ENCODE measurements around the gene CAMSAP1.

Gene CAMSAP1

GRCh38 chr9:135849181-135849580 is 58.2 kb downstream of the CAMSAP1 start:
- Histone ChIP-seq H4K20me1 (ENCODE audit: insufficient read depth, low read length) (peaks cover 12% of the 10 kb centered on the region; the same call in 1 of the 2 replicates), H3K27ac (ENCODE audit: low read length) (no peak overlapping the region), H3K4me1 (ENCODE audit: insufficient read depth, low read length) (no peaks in the 10 kb centered on the region), H3K9me3 (ENCODE audit: insufficient read depth, low read length, severe bottlenecking) (no peaks in the 10 kb centered on the region), H3K4me3 (ENCODE audit: low read depth in 1 of 2, low read length in 2 of 2) (no peak overlapping the region), H3K9ac (ENCODE audit: low read depth, low read length) (no peak overlapping the region), H3K4me2 (ENCODE audit: insufficient read depth, low read length) (no peak overlapping the region), H3K36me3 (ENCODE audit: insufficient read depth, low read length) (peaks cover 46% of the 10 kb centered on the region), H3K27me3 (ENCODE audit: insufficient read depth, low read length, poor library complexity) (no peaks in the 10 kb centered on the region), H2AFZ (ENCODE audit: low read depth, low read length) (no peak overlapping the region), H3K79me2 (ENCODE audit: insufficient read depth, low read length) (peaks cover 1% of the 10 kb centered on the region; the same call in 1 of the 2 replicates)
- ATAC-seq (ENCODE audit: insufficient read depth, low read depth), result no peak
- DNase-seq, result no peak
- TF ChIP-seq EZH2 (IDR thresholded peaks at IDR 0.05; ENCODE audit: borderline replicate concordance, low read depth, low read length, severe bottlenecking) (no peak), CTCF (IDR thresholded peaks at IDR 0.05; ENCODE audit: borderline replicate concordance, extremely low read depth, low read length, poor library complexity, severe bottlenecking) (no peak)

- H3K27me3 ChIP-seq (ENCODE audit: insufficient read depth, low read length, poor library complexity), result no peaks in the 10 kb centered on the region
- H4K20me1 ChIP-seq (ENCODE audit: insufficient read depth, low read length), result peaks cover 12% of the 10 kb centered on the region; the same call in 1 of the 2 replicates
- TF ChIP-seq CTCF (IDR thresholded peaks at IDR 0.05; ENCODE audit: borderline replicate concordance, extremely low read depth, low read length, poor library complexity, severe bottlenecking), result no peak
- TF ChIP-seq EZH2 (IDR thresholded peaks at IDR 0.05; ENCODE audit: borderline replicate concordance, low read depth, low read length, severe bottlenecking), result no peak
- no peaks in the 10 kb centered on the region for H3K4me1 ChIP-seq (ENCODE audit: insufficient read depth, low read length)
- H3K79me2 ChIP-seq (ENCODE audit: insufficient read depth, low read length), result peaks cover 1% of the 10 kb centered on the region; the same call in 1 of the 2 replicates
- peaks cover 45% of the 10 kb centered on the region for H3K36me3 ChIP-seq (ENCODE audit: insufficient read depth, low read length)
- H2AFZ ChIP-seq (ENCODE audit: low read depth, low read length), result no peak overlapping the region
- H3K9ac ChIP-seq (ENCODE audit: low read depth, low read length), result no peak overlapping the region
- H3K9me3 ChIP-seq (ENCODE audit: insufficient read depth, low read length, severe bottlenecking), result no peaks in the 10 kb centered on the region
- ATAC-seq (ENCODE audit: insufficient read depth, low read depth) (no peak), DNase-seq (no peak)
- H3K4me3 ChIP-seq (ENCODE audit: low read depth in 1 of 2, low read length in 2 of 2), result no peak overlapping the region
- no peak overlapping the region for H3K27ac ChIP-seq (ENCODE audit: low read length)
- no peak overlapping the region for H3K4me2 ChIP-seq (ENCODE audit: insufficient read depth, low read length)
Measured at GRCh38 chr9:135848341-135849047, 58.9 kb downstream of the CAMSAP1 start.

- H3K27ac ChIP-seq (ENCODE audit: low read length), result no peak overlapping the region
- no peak overlapping the region for H3K4me2 ChIP-seq (ENCODE audit: insufficient read depth, low read length)
- H3K9me3 ChIP-seq (ENCODE audit: insufficient read depth, low read length, severe bottlenecking), result no peaks in the 10 kb centered on the region
- H3K36me3 ChIP-seq (ENCODE audit: insufficient read depth, low read length), result peaks cover 38% of the 10 kb centered on the region
- H3K27me3 ChIP-seq (ENCODE audit: insufficient read depth, low read length, poor library complexity), result no peaks in the 10 kb centered on the region
- H4K20me1 ChIP-seq (ENCODE audit: insufficient read depth, low read length), result peaks cover 12% of the 10 kb centered on the region; the same call in 1 of the 2 replicates
- DNase-seq, result no peak
- no peak overlapping the region for H3K4me3 ChIP-seq (ENCODE audit: low read depth in 1 of 2, low read length in 2 of 2)
- peaks cover 1% of the 10 kb centered on the region; the same call in 1 of the 2 replicates for H3K79me2 ChIP-seq (ENCODE audit: insufficient read depth, low read length)
- ATAC-seq (ENCODE audit: insufficient read depth, low read depth), result no peak
- no peak overlapping the region for H2AFZ ChIP-seq (ENCODE audit: low read depth, low read length)
- H3K9ac ChIP-seq (ENCODE audit: low read depth, low read length), result no peak overlapping the region
- TF ChIP-seq CTCF (IDR thresholded peaks at IDR 0.05; ENCODE audit: borderline replicate concordance, extremely low read depth, low read length, poor library complexity, severe bottlenecking) (no peak), EZH2 (IDR thresholded peaks at IDR 0.05; ENCODE audit: borderline replicate concordance, low read depth, low read length, severe bottlenecking) (no peak)
- no peaks in the 10 kb centered on the region for H3K4me1 ChIP-seq (ENCODE audit: insufficient read depth, low read length)
Measured at GRCh38 chr9:135847833-135848232, 59.5 kb downstream of the CAMSAP1 start.
